Adrenal gland (tissue), 12 donors: ENCODE measurements around the gene CLCF1. TPM values are rescaled to one million over a fixed set of nuclear protein-coding genes. Genes with fewer than 3 reads are reported as not detected.

ENCODE experiments used
- DNase-seq, 7 donors: peaks; one replicate each; pipeline ENCODE4 v3.0.0-alpha.2; 2019 to 2020
- H3K27ac ChIP-seq, 5 donors: fragments of 200-600 bp; sonication (generic) in 4 of 5; 1 replicate in 3 of 5; 2 replicates in 2 of 5; pipeline versions ENCODE4 v1.5.1 to v1.8.0; 2016 to 2020; ENCODE audit warnings: mild to moderate bottlenecking in 1 of 5
- H3K27me3 ChIP-seq: fragments of 200-600 bp; 2 replicates; pipeline ENCODE4 v1.8.0; 2021
- H3K36me3 ChIP-seq, 2 donors: fragments of 200-600 bp; replicated peaks in 1 of 2; 1 replicate in 1 of 2; 2 replicates in 1 of 2; pipeline versions ENCODE4 v1.5.1 to v1.8.0; 2018 to 2022
- H3K4me1 ChIP-seq, 2 donors: fragments of 200-600 bp; replicated peaks in 1 of 2; 1 replicate in 1 of 2; 2 replicates in 1 of 2; pipeline versions ENCODE4 v1.5.1 to v1.8.0; 2018 to 2021
- H3K4me3 ChIP-seq, 4 donors: fragments of 200-600 bp; sonication (generic) in 3 of 4; one replicate each; pipeline ENCODE4 v1.5.1; 2016 to 2018
- H3K9me3 ChIP-seq, 3 donors: fragments of 200-600 bp; sonication (generic) in 1 of 3; replicated peaks in 1 of 3; 1 replicate in 2 of 3; 2 replicates in 1 of 3; pipeline versions ENCODE4 v1.5.1 to v1.8.0; 2016 to 2021
- CTCF ChIP-seq, 6 experiments: fragments of 450-650 bp in 4 of 6; fragments of 200-600 bp in 2 of 6; sonication (generic) in 1 of 6; IDR thresholded peaks; 1 replicate in 5 of 6; 2 replicates in 1 of 6; pipeline versions ENCODE4 v1.5.1 to v1.8.0; 2016 to 2021; ENCODE audit warnings: antibody characterized with exemption in 6 of 6, mild to moderate bottlenecking in 2 of 6, moderate library complexity in 1 of 6
- POLR2A ChIP-seq, 2 donors: fragments of 450-650 bp; IDR thresholded peaks; one replicate each; pipeline ENCODE4 v1.6.1; 2017; ENCODE audit warnings: antibody characterized with exemption in 2 of 2, mild to moderate bottlenecking in 2 of 2, moderate library complexity in 1 of 2
- WGBS, 4 donors: extraction: QIAGEN DNeasy Blood & Tissue Kit in 2 of 4; methylation state at CpG; one replicate each; pipeline versions ENCODE4 v1.1.5 to v1.1.7; 2013 to 2017; 5-methylcytosine and 5-hydroxymethylcytosine counted together
- intact Hi-C, 2 donors: fragments of 100-400 bp; cut with DNase I; formaldehyde crosslinking; loops; one replicate each; pipeline versions ENCODE4 v1.14.1 to v1.15.0; 2022 to 2023
- polyA plus RNA-seq, 3 donors: library from polyadenylated mRNA; stranded (reverse); fragments of 200-250 nt in 2 of 3; fragments of 350-450 nt in 1 of 3; fragmentation: Illumina TruSeq in 1 of 3; extraction: RNeasy Lipid Tissue Mini Kit (QIAGEN cat#74804) in 1 of 3; gene quantifications; one replicate each; pipeline ENCODE4 v1.2.3, GENCODE V29; 2013 to 2014
- total RNA-seq, 9 donors: library from RNA; depleted of rRNA in 4 of 9; stranded (reverse); fragments of >200 nt in 4 of 9; fragments of 120-200 nt in 1 of 9; fragmentation: NEBNext Ultra II Directional in 1 of 9; extraction: Animal tissue kit (Norgen Biotek cat#: 25700) in 1 of 9; gene quantifications; one replicate each; pipeline versions ENCODE4 v1.1.0 to v1.2.4, GENCODE V29; 2013 to 2023
- donor health status: healthy with polysubstance abuse.
- donor health status: Bipolar disorder and iron deficiency.
- donor health status: DM: yes; HTN: yes; CAD: no.
- donor health status: DM: no; HTN: no; CAD: no.
- donor health status: DM: no; HTN: no; CAD: no.
- donor health status: DM: yes; HTN: yes; CAD: no.

The CLCF1 gene
- total and polyA plus RNA-seq, 12 donors = 0.17 to 16.1 (median 3.1) TPM

GRCh38 chr11:67415501-67416304 is 42.3 kb upstream of the CLCF1 start, which contains the start of gene CARNS1:
Gene CARNS1 (plus strand): TSS chr11:67415678. CDS start chr11:67416200, 522 bp downstream.
- intact Hi-C loops = no loop called here

GRCh38 chr11:67413266-67413849 is 40.0 kb upstream of the CLCF1 start:
- no peaks in the 10 kb centered on the region for H3K36me3 ChIP-seq
- 41 to 76% (median 55%) methylated on average over 2 of the region's 2 CpGs for WGBS, 4 donors
- no peak overlapping the region for H3K4me3 ChIP-seq
- peaks cover 34% of the 10 kb centered on the region for H3K27me3 ChIP-seq
- no peak for TF ChIP-seq CTCF (IDR thresholded peaks at IDR 0.05)
- no peak for TF ChIP-seq POLR2A (IDR thresholded peaks at IDR 0.05)
- no peaks in the 10 kb centered on the region for H3K9me3 ChIP-seq
- intact Hi-C loops = no loop called here
- H3K27ac ChIP-seq = no peak overlapping the region
- no peak for DNase-seq
- H3K4me1 ChIP-seq = peaks cover 4 to 9% of the 10 kb centered on the region in 2 donors

More at GRCh38 chr11:67415501-67416304, 42.3 kb upstream of the CLCF1 start, which contains the start of gene CARNS1:
- Histone ChIP-seq H3K27me3 (peaks cover 21% of the 10 kb centered on the region), H3K36me3 (no peaks in the 10 kb centered on the region), H3K4me3 (peak within 1 kb of the TSS in 1 of 4 donors; percentile 38), H3K9me3 (no peaks in the 10 kb centered on the region), H3K4me1 (peaks cover 10 to 16% of the 10 kb centered on the region in 2 donors), H3K27ac (no peak within 1 kb of the TSS)
- DNase-seq = no peak
- 5 to 32% (median 8%) methylated on average over 7 to 67 of the region's 67 CpGs for WGBS, 4 donors
- TF ChIP-seq POLR2A (IDR thresholded peaks at IDR 0.05) = no peak
- no peak for TF ChIP-seq CTCF (IDR thresholded peaks at IDR 0.05)

DNA sequence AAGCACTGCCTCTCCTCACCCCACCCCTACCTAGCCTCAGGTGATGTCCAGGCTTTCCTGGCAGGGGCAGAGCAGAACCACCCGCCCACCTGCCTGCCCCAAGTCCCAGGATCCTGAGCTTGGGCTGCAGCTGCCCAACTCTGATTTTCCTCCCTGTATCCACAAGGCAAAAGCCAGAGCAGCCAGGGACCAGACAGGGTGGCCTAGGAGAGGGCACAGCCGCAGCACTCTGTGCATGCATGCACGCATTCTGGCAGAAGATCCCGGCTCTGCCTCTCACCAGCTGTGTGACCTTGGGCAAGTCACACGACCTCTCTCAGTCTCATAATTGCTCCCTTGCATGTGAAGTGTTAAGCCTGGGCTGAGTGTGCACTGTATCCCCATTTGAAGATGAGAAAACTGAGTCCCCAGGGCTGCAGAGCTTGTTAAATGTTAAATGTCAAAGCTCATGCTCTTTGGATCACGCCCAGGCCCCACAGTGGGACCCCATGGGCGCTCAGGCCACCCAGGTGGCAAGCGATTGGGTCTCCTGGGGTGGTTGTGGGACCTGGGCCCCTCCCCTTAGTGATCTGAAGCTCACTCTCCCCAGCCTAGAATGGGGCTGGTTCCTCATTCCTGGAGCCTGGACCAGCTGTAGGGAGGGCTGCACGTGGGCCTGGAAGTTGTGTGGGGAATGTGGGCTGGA is 39.2 kb upstream of the CLCF1 start:
- WGBS, 4 donors = 49 to 63% (median 51%) methylated on average over 5 to 9 of the region's 9 CpGs
- Histone ChIP-seq H3K4me3 (no peak overlapping the region), H3K36me3 (no peaks in the 10 kb centered on the region), H3K9me3 (no peaks in the 10 kb centered on the region), H3K27ac (no peak overlapping the region), H3K4me1 (peaks cover 4 to 9% of the 10 kb centered on the region in 2 donors), H3K27me3 (peaks cover 39% of the 10 kb centered on the region)
- intact Hi-C loops = no loop called here
- no peak for DNase-seq
- TF ChIP-seq POLR2A (IDR thresholded peaks at IDR 0.05) (no peak), CTCF (IDR thresholded peaks at IDR 0.05) (no peak)

GRCh38 chr11:67411785-67412152 is 38.4 kb upstream of the CLCF1 start:
- no peak overlapping the region for H3K27ac ChIP-seq
- WGBS, 4 donors = 33 to 77% (median 66%) methylated on average over 1 to 7 of the region's 7 CpGs
- no peak for TF ChIP-seq POLR2A (IDR thresholded peaks at IDR 0.05)
- no peak for TF ChIP-seq CTCF (IDR thresholded peaks at IDR 0.05)
- H3K9me3 ChIP-seq = no peaks in the 10 kb centered on the region
- no peak overlapping the region for H3K4me3 ChIP-seq
- peaks cover 39% of the 10 kb centered on the region for H3K27me3 ChIP-seq
- H3K4me1 ChIP-seq = peaks cover 4 to 9% of the 10 kb centered on the region in 2 donors
- H3K36me3 ChIP-seq = no peaks in the 10 kb centered on the region
- intact Hi-C loops = no loop called here
- DNase-seq = no peak
